ENCODE results near the gene TSPAN9.

The TSPAN9 gene

GRCh38 chr12:3225154-3225795 lies 148.1 kb downstream of the TSPAN9 start:
- DNase-seq (ENCODE audit: low read depth, low spot score), result peak; percentile 74

- peak; percentile 29 for DNase-seq (ENCODE audit: low read depth, low spot score)
These were observed 148.6 kb downstream of the TSPAN9 start for GRCh38 chr12:3225796-3226180.

- no peak for DNase-seq (ENCODE audit: low read depth, low spot score)
These were observed 149.1 kb downstream of the TSPAN9 start for GRCh38 chr12:3226264-3226663.

DNA sequence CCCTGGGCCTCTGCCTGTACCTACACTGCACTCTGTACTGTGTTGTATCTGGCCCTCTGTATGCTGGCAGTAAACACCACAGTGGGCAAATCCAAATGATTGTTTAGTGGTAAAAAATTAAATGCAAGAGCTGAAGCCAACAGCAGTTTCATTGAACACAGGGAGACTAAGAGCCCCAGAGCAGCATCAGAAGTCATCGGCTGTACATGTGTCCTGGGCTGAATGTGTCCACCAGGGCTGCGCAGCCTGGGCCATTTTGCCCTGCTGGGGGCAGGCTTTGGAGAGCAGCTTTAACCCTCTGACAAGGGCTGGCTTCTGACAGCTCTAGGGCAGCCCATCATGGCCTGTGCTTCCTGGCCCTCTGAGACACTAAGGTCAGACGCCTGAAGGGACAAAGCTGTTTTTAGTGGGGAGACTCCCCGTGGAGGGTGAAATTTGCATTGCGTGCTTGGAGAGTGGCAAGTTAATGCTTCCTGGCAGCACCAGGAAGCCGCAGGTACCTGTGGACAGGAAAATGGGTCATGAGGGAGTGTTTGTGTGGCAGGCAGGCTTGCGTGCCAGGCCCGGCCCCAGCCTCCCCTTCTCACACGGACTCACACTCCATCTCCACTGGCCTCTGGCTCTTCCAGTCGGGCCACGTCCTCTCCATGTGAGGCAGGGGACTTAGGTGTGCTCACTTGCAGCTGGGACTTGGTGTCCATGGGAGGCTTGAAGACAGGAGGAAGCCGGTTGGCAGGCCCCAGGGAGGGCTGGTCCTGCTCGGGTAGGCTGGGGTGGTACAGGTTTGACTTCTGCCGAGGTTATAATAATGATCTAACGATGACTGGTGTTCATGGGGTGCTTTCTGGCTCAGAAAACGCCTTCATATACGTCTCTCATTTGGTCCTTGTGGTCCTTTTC lies 150.1 kb downstream of the TSPAN9 start:
- no peak for DNase-seq (ENCODE audit: low read depth, low spot score)

- DNase-seq (ENCODE audit: low read depth, low spot score), result no peak
These were observed 151.4 kb downstream of the TSPAN9 start for GRCh38 chr12:3228552-3228951.

DNA sequence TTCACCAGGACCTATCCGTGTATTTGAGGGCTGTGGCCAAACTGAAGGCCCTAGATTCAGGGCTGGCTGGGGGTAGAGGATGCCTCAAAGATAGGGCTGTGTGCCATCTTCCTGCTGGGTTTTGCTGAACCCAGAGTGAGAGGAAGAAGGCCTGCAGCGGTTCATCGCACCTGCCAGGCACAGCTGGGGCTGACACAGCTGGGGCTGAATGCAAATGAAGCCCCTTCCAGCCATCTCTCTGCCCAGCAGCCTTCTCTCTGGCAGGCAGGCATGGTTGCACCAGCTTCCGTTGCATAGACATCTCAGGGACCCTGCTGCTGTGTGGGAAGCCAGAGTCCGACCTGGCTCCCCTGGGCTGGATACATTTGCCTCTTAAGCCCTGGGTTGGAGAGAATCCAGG lies 152.4 kb downstream of the TSPAN9 start:
- no peak for DNase-seq (ENCODE audit: low read depth, low spot score)

DNA sequence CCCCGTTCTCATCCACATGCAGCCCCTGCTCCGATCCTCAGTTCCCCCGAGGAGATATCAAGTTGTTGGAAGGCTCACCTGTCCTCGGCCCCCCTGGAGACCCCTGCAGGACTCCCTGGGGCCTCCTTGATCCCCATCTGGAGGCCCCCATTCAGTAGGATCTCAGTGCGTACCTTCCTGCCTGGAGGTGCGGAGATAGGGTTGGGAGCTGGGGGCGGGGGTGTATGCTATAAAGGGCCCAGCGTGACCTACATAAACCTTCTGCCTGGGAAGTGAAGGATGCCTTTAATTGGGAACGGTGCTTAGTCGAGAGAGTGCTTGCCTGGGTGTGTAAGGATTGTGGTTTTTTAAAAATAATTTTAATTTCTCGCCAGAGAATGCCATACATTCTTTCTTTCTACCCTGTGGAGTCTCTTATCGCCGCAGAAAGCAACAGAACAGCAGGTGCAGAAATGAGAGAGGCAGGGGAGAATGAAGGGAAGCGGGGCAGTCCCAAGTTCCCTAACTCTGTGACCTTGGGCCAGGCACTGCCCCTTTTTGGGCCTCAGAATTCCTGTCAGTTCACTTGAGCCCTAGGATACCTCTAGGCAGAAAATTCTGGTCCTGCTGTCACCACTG lies 153.7 kb downstream of the TSPAN9 start:
- DNase-seq (ENCODE audit: low read depth, low spot score), result peak; percentile 42

- no peak for DNase-seq (ENCODE audit: low read depth, low spot score)
These were observed 154.3 kb downstream of the TSPAN9 start for GRCh38 chr12:3231399-3231876.

GRCh38 chr12:3233797-3234196 lies 156.6 kb downstream of the TSPAN9 start:
- DNase-seq (ENCODE audit: low read depth, low spot score), result no peak

- peak; percentile 77 for DNase-seq (ENCODE audit: low read depth, low spot score)
These were observed 159.4 kb downstream of the TSPAN9 start for GRCh38 chr12:3236345-3237187.

- no peak for DNase-seq (ENCODE audit: low read depth, low spot score)
These were observed 161.0 kb downstream of the TSPAN9 start for GRCh38 chr12:3238196-3238595.

DNA sequence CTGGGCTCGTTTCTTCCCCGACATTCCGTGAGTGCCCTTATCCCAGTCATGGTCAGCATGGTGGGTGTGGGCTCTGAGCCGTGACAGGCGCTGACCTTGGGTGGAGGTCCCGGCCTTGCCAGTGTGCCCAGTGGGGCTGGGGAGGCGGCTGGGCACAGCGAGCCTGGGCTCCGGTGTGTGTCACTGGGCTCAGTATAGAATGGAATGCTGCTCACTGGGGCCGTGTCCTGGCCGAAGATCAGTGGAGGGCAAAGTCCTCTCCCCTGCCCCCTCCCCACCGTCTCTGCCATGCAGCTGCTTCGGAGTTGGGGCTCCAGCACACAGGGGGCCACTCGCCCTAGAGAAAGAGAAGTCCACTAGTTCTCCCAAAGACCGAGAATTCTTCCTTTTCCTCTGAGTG lies 164.4 kb downstream of the TSPAN9 start:
- DNase-seq (ENCODE audit: low read depth, low spot score), result no peak

- DNase-seq (ENCODE audit: low read depth, low spot score), result no peak
These were observed 165.2 kb downstream of the TSPAN9 start for GRCh38 chr12:3242199-3242863.

GRCh38 chr12:3243376-3244084 lies 166.4 kb downstream of the TSPAN9 start:
- DNase-seq (ENCODE audit: low read depth, low spot score), result no peak

- no peak for DNase-seq (ENCODE audit: low read depth, low spot score)
These were observed 167.1 kb downstream of the TSPAN9 start for GRCh38 chr12:3244219-3244750.

- no peak for DNase-seq (ENCODE audit: low read depth, low spot score)
These were observed 169.1 kb downstream of the TSPAN9 start for GRCh38 chr12:3246253-3246652.

GRCh38 chr12:3247077-3247476 lies 169.9 kb downstream of the TSPAN9 start:
- DNase-seq (ENCODE audit: low read depth, low spot score), result no peak

GRCh38 chr12:3247629-3248161 lies 170.5 kb downstream of the TSPAN9 start:
- DNase-seq (ENCODE audit: low read depth, low spot score), result no peak

DNA sequence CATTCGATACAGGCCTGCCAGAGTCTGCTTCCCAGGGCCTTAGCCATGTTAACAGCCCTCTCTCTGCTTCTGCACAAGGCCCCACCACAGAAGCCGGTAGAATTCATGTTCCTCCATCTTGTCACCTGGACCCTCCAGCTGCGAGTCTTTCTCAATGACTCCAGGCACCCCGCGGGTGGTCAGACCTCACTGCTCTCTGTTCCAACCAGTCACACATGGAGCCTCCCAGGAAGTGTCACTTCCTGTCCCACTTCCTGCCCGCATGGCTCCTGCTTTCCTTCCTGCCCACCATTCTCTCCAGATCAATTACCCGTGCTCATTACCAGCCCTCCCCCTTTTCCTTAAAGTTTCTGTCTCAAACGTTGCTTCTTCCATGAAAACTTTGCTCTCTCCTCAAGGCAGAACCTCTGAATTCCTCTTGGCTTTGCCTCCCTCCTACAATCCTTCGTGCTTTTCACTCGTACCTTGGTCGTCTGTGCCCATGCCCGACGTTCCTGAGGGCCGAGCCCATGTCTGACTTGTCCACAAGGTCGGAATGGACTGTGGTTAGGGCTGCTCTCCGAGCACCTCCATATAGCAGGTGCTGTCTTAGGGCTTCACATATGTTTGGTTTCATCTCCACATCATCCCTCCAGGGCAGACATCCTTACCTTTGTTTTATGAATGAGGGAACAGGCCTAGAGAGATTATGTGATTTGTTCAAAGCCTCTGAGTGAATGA lies 172.1 kb downstream of the TSPAN9 start:
- no peak for DNase-seq (ENCODE audit: low read depth, low spot score)

Measured in astrocyte of the hippocampus (primary cell).